GM18858 (cell line): ENCODE measurements around the gene WWOX.

Source experiments
- ATAC-seq: cut with Tn5 transposase; IDR thresholded peaks from one replicate; pipeline ENCODE4 v1.9.1; 2021; ENCODE audit not compliant: unreplicated experiment

Gene WWOX

DNA sequence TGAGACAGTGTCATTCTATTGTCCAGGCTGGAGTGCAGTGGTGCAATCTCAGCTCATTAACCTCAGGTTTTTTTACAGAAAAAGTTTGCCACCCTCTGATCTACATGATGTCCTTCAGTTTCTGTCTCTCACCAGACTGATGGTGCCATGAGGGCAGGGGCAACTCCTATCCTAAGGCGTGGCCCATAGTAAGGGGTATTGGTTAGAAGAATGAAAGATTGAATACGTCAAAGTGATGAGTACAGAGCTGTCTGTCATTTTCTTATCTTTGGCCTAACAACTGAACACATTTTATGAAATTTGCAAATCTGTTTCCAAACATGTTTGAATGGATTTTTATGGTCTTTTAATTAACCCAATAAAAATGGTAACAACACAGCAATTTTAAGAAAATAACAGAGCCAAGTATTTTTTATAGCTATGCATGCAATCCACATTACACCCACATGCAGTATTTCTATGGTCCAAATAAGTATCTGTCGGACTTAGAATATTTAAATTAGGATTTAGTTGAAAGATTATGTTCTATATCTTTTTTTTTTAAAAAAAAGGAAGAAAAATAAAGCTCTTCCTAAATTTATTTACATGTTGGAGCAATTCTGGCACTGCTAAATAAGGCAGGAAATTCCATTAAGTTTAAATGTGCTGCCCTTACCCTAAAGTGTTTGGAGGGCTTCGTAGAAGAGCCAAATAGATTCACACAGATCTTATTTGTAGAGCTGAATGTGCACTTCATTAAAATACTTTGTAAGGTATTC, 192.8 kb downstream of the WWOX start:
- ATAC-seq = no peak

GRCh38 chr16:78292844-78293380, 193.5 kb downstream of the WWOX start:
- no peak for ATAC-seq

GRCh38 chr16:78294538-78295225, 195.2 kb downstream of the WWOX start:
- ATAC-seq = no peak

GRCh38 chr16:78297066-78297666, 197.7 kb downstream of the WWOX start:
- ATAC-seq = no peak

GRCh38 chr16:78298986-78299385, 199.5 kb downstream of the WWOX start:
- ATAC-seq = no peak

GRCh38 chr16:78300469-78300868, 201.0 kb downstream of the WWOX start:
- ATAC-seq = no peak

GRCh38 chr16:78303946-78304345, 204.5 kb downstream of the WWOX start:
- ATAC-seq = no peak

- ATAC-seq = no peak
These were observed 206.9 kb downstream of the WWOX start for GRCh38 chr16:78306361-78306760.

DNA sequence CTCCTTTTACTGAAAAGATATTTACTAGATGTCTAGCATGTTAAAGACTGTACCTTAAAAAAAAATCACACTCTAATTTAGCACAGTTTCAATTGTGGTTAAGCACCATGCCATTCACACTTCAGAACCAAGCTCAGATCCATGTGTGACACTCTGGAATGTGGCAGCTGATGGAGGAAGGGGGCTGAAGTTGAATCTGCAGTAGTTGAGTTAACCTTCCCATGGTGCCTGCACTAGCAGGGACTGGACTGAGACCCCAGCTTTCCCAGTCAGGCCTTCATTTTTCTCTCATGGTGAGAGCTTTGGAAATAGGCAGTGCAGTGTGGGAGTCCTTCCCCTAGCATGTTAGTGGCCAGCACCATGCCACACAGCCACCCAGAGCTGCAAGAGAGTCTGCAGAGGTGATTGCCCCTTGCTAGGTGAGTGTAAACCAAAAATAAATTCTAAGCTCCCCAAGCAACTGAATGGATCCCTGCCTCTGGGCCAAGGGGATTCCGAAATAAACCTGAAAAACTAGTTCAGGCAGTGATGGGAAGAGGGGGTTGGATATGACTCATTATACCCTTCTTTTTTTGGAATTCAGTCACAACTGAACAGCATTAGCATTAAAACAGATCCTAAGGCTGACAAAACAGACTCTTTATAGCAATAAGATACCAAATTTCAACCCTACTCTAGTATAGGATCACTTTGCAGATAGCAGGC, 208.5 kb downstream of the WWOX start:
- no peak for ATAC-seq

DNA sequence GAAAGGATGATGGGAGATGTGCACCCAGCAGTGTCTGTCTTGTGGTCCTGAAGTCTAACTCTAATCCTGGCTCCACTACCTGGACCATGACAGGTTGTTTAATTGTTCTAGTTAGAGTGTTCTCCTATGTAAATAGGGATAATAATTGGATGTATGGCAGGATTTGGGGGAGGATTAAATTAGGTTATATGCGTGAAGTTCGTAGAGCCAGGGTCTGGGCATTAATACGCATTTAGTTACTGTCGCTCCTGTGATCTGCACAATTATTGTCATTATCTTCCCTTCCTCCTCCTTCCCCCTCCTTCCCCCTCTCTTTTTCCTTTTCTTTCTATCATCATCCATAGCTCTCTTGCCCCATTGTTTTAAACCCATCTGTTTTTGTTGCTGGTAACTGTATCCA, 210.3 kb downstream of the WWOX start:
- ATAC-seq = no peak

DNA sequence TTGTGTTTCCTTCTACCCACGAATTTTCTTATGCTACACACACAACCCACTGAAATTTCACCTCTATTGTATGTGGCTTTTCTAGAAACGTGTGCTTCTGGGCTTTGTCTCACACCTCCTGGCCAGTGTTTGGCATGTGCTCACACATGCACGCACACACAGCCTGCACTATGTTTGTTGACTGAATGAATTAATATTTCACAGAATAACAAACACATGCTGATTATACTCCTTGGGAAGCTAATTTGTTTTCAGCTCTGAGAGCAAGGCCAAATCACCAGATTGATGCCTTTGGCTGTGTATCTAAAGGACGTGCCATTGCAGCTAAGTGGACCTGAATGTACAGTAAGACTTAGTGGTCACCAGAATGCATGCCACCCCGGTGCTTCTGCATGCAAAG, 210.7 kb downstream of the WWOX start:
- no peak for ATAC-seq

- ATAC-seq = no peak
These were observed 211.6 kb downstream of the WWOX start for GRCh38 chr16:78310990-78311561.

DNA sequence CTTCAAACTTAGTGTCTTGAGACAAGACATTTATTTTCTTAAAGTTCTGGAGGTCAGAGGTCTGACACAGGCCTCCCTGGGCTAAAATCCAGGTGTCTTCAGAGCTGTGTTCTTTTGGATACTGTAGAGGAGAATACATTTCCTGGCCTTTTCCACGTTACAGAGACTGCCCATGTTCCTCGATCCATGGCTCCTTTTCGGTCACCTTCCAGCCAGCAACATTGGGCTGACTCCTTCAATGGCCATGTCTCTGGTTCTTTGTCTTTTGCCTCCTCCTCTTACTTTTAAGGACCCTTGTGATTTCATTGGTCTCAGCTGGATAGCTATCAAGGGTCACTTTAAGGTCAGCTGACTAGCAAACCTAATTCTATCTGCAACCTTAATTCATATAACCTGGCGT, 212.4 kb downstream of the WWOX start:
- no peak for ATAC-seq

- no peak for ATAC-seq
These were observed 218.2 kb downstream of the WWOX start for GRCh38 chr16:78317564-78318240.

GRCh38 chr16:78321620-78322360, 222.3 kb downstream of the WWOX start:
- ATAC-seq = no peak

- no peak for ATAC-seq
These were observed 223.9 kb downstream of the WWOX start for GRCh38 chr16:78323315-78323714.

DNA sequence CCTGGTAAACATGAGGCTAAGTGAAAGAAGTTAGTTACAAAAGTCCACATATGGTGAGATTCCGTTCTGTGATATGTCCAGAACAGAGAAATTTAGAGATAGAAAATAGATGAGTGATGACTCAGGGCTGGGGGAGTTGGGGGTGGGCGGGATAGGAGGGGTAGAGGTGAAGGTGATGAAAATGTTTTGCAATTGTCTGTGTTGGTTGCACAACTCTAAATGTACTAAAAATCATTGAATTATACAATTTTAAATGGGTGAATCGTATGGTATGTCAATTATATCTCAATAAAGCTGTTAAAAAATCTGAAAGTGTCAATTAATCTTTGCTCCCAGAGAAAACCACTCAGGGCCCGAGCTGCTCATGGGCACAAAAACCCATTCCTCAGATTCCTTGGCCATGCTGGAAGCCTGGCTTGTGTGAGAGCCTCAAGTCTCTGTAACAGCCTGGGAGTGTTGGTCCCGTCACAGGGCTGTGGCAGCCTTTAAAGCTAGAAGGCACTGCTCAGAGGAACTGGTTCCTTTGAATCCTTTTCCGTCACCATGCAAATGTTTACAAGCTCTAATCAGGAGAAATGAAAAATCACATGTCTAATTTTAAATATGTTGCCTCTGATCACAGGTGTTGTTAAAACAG, 225.3 kb downstream of the WWOX start:
- no peak for ATAC-seq

GRCh38 chr16:78325468-78326352, 226.3 kb downstream of the WWOX start:
- no peak for ATAC-seq
